ENCODE measurements around the gene WIPF3.

Gene WIPF3

GRCh38 chr7:29847916-29848315, 41.6 kb downstream of the WIPF3 start:
- no peak for DNase-seq (ENCODE audit: low read depth in 2 of 2)

DNA sequence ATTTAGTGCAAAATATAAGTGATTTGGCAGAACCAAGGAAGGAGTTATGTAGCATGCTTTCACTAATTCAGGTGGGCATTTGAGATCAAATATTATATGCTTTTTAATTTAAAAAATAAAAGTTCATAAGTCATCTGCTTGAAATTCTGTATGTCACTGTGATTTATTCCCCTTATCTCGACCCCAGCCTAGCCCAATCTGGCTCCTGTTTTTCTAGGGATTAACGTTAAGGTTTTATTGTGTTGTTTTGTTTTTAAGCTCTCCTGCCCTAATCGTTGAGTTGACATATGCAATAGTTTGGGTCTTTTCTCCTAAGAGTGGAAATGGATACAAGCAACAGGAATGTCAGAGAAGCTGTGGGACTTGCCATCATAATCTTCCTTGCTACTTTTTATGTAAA, 42.6 kb downstream of the WIPF3 start:
- DNase-seq (ENCODE audit: low read depth in 2 of 2), result no peak

GRCh38 chr7:29851487-29851886, 45.2 kb downstream of the WIPF3 start:
- no peak for DNase-seq (ENCODE audit: low read depth in 2 of 2)

GRCh38 chr7:29852457-29852856, 46.1 kb downstream of the WIPF3 start:
- DNase-seq (ENCODE audit: low read depth in 2 of 2), result no peak

- DNase-seq (ENCODE audit: low read depth in 2 of 2), result no peak
Observed at GRCh38 chr7:29853072-29853471, 46.8 kb downstream of the WIPF3 start.

- no peak for DNase-seq (ENCODE audit: low read depth in 2 of 2)
Observed at GRCh38 chr7:29853789-29854188, 47.5 kb downstream of the WIPF3 start.

- no peak for DNase-seq (ENCODE audit: low read depth in 2 of 2)
Observed at GRCh38 chr7:29854257-29854938, 48.1 kb downstream of the WIPF3 start.

DNA sequence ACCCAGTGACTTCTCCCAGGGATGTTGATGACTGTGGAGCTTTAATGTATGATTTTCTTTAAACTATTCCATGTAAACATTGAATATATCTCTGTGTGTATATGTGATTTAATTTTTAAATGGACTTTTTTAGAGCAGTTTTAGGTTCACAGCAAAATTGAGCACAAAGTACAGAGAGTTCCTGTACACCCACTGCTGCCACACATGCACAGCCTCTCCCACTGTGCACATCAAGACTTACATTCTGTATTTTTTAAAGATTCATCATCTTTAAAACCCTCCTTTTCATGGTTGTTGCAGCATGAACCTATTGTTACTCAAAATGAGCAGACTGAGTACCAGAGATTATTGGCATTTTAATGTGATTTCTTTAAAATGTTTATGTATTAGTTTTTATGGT, 51.3 kb downstream of the WIPF3 start:
- DNase-seq (ENCODE audit: low read depth in 2 of 2), result no peak

DNA sequence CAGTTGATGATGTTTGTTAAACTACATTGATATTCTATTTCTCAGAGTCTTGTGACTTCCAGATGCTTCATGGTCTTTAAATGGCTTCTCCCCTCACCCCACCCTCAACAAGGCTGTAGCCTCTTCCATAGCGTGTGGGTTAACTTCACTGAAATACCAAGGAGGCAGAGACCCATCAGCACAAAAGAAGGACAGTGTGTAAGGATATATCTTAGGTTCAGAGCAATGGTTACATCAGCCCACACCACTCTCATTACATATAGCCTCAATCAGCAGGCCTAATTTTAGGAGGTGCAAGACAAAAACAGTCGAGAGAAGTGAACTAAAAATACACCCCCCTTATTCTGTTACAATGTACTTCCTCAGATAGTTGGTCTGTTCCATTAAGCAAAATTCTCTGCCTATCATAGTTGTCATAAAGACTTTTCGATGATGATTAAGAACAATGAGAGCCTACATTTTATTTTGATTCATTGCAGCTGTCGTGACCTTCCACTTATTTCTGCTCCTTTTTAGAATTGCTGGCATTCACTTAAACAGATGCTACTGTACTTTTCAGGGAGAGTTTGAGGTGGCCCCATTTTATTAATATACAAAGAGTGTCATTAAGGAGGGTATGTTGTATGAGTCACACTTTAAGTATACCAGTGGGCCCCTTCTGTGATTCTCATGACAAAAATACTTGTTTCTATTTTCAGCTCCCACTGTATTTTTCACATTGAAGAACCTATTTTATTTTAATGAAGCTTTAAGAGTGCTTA, 52.1 kb downstream of the WIPF3 start:
- DNase-seq (ENCODE audit: low read depth in 2 of 2), result no peak

DNA sequence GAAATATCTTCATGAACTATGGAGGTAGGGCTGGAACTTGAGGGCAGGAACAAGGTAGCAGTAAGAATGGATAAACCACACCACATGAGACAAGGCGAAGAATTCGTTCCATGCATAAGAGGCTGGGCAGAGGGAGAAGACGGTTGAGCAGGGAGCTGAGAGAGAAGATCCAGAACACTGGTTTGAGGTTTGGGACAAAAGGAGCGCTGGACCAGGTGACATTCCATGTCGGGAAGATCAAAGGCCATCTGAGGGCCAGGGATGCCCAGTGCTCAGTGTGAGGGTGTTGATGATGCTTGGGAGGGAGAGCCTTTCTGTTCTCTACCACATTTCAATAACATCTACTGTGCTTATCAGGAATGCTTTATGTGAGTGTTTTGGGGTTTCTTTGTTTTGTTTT, 52.8 kb downstream of the WIPF3 start:
- no peak for DNase-seq (ENCODE audit: low read depth in 2 of 2)

DNA sequence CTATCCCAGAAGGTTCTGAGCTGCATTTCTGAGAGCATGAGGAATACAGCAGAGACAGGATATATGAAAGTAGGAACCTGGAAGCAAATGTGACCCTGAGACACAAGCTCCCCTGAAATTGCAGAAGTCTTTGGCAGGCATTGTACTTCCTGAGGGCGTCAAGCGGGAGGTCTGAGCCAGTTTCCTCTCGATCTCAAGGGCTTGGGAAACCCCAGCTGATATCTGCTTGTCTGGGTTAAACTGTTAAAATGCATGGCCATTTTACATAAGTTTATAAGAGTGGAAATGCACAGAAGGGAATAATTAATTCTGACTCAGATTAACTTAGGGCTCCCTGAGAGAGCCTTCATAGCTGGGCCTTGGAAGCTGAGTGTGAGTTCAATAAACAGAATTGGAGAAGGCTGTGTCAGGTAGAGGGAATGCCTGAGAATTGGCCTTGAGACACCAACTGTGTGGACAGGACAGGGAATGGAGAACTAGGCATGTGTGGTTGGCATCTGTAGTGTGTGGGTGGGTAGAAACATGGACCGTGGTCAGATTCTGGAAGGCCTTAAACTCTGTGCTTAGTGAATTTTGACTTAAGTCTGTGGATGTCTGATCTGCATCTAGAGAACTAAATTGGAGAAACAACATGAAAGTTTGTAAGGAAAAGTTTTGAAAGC, 53.3 kb downstream of the WIPF3 start:
- DNase-seq (ENCODE audit: low read depth in 2 of 2), result no peak

DNA sequence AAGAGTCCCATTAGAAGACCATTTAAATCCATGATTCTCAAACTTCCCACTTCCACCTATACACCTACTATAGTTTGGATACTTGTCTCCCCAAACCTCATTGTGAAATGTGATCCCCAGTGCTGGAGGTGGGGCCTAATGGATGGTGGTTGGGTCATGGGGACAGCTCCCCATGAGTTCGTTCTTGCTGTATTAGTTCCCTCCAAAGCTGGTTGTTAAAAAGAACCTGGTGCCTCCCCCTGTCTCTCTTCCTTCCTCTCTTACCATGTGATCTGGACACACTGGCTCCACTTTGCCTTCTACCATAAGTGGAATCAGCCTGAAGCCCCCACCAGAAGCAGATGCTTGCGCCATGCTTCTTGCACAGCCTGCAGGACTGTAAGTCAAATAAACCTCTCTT, 53.9 kb downstream of the WIPF3 start:
- no peak for DNase-seq (ENCODE audit: low read depth in 2 of 2)

DNA sequence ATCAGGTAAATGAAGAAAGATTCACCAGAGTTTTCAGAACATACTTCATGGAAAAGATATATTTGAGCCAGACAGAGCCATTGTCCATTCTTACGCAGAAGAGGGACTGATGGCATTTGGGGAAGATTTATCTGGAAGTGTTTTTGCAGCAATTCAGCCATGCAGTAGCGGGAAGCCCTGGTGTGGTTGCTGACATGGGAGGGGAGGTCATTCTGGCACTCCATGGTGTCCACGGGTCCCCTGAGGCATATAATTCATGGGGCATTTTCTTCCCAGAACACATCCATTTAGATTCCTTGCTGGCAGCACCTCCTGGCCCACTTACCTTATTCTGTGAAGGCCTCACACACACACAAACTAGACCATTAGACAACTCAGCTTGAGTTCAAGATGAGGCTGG, 55.6 kb downstream of the WIPF3 start:
- DNase-seq (ENCODE audit: low read depth in 2 of 2), result no peak

DNA sequence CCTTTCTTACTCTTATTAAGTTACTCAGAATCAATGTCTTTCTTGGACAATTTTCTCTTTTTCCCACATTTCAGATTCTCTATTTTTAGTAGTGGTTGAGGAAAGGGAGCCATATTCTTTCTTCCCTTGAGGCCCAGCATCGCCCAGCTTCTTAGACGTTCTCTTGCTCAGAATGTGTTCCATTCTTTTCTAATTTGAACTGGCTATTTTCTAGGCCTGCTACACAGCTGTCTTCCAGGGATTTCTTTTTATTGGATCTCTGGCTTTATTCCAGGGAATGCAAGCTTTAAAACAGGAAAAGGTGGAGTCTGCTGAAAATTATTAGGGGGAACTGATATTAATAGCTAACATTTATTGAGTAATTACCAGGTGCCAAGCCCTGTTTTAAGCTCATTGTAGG, 58.3 kb downstream of the WIPF3 start:
- DNase-seq (ENCODE audit: low read depth in 2 of 2), result no peak

GRCh38 chr7:29865526-29865925, 59.2 kb downstream of the WIPF3 start:
- DNase-seq (ENCODE audit: low read depth in 2 of 2), result no peak

- DNase-seq (ENCODE audit: low read depth in 2 of 2), result no peak
Observed at GRCh38 chr7:29866490-29866930, 60.2 kb downstream of the WIPF3 start.

GRCh38 chr7:29871787-29872398, 65.6 kb downstream of the WIPF3 start:
- DNase-seq (ENCODE audit: low read depth in 2 of 2), result no peak

DNA sequence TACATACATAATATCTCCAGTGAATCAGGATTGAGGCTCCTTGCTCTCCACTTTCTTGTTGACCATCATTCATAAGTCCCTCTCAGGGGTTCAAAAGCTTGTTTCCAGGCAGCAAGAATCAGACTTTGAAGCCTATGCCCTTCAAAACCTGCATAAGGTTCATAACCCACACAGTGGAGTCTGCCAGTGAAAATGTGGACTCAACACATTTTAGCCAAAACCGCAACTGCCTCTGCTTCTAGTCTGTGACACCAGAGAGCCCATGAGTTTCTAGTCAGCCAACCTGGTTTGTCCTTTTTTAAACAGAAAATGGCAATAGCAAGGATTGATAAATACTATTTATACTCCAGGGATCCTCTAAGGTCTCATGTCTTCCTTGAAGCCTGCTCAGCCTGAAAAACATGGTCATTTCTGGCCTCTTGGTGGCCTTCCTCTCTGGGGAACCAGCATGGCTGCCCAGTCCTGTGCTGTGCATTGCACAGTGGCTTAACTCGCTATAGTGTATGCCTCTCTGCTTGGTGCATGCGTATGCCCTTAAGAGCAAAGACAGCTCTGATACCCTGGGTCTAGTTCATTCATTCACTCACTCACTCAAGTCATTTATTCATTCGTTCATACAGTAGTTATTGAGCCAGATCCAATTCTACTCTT, 67.5 kb downstream of the WIPF3 start:
- no peak for DNase-seq (ENCODE audit: low read depth in 2 of 2)

DNA sequence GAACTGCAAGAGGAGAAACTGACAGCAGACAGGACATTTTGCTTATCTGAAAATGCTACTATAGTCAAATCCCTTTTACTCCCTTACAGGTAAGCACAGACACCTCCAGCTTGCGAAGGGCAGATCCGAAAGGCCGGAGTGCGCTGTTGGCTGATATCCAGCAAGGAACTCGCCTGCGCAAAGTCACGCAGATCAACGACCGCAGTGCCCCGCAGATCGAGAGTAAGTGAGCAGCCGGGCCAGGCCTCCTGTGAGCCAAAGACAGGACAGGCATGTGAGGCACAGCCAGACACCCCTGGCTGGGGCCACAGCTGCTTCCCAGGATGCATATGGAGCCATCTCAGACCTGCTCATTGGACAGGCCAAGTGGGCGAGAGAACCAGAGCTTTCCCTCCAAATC, 69.4 kb downstream of the WIPF3 start:
- DNase-seq (ENCODE audit: low read depth in 2 of 2), result no peak

- DNase-seq (ENCODE audit: low read depth in 2 of 2), result no peak
Observed at GRCh38 chr7:29877196-29877595, 70.9 kb downstream of the WIPF3 start.

DNA sequence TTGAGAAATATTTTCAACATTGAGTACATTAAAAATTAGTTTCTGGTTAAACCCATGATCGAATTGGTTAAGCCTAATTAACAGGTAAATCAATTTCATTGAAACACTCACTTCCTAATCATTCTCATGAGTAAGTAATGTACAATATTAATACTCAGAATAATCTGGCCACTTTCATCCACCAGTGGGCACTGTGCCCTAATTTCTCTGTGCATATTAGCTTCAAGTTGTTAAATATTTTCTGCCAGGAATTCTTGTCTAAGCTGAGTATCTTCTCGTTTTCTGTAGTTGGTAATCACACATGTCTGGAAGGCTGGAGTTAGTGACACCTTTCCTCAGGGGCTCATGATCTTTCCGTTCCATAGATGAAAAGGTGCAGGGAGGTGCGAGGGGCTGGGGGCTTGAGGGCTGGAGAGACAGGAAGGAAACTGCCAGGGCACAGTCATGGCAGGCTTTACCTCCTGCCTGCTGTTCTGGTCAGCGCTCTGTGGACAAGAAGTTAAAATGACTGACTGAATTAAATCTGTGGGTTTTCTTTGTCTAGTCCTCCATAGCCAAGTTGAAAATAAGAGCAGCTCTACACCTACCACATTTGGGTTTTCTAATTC, 71.9 kb downstream of the WIPF3 start:
- DNase-seq (ENCODE audit: low read depth in 2 of 2), result no peak

GRCh38 chr7:29879609-29880008, 73.3 kb downstream of the WIPF3 start:
- DNase-seq (ENCODE audit: low read depth in 2 of 2), result no peak

Data from activated CD8-positive, alpha-beta memory T cell treated with anti-CD3 and anti-CD28 coated beads for 4 hours (primary cell).